Neural cell (in vitro differentiated cells): ENCODE data around the gene SLC32A1.

Experiments
- EP300 ChIP-seq: fragments of 450-650 bp; conservative IDR thresholded peaks from 2 replicates; pipeline ENCODE4 v1.6.1; 2014; ENCODE audit warnings: antibody characterized with exemption, mild to moderate bottlenecking, moderate library complexity; ENCODE audit not compliant: poor library complexity, severe bottlenecking
- EZH2 ChIP-seq: fragments of 200-600, 300-800 bp; shearing (Covaris generic), sonication (generic); IDR thresholded peaks from 2 replicates; pipeline ENCODE4 v1.6.1; 2014; ENCODE audit warnings: antibody characterized with exemption, low read length, borderline replicate concordance, mild to moderate bottlenecking; ENCODE audit not compliant: insufficient read depth, poor library complexity, severe bottlenecking
- MXI1 ChIP-seq: fragments of 450-650 bp; conservative IDR thresholded peaks from 2 replicates; pipeline ENCODE4 v1.6.1; 2014; ENCODE audit warnings: antibody characterized with exemption, mild to moderate bottlenecking; ENCODE audit not compliant: poor library complexity, severe bottlenecking
- POLR2AphosphoS5 ChIP-seq: IDR thresholded peaks from 2 replicates; pipeline ENCODE4 v1.6.1; 2012
- RAD21 ChIP-seq: fragments of 450-650 bp; conservative IDR thresholded peaks from 2 replicates; pipeline ENCODE4 v1.6.1; 2014; ENCODE audit warnings: antibody characterized with exemption, mild to moderate bottlenecking, moderate library complexity
- SMC3 ChIP-seq: fragments of 450-650 bp; conservative IDR thresholded peaks from 2 replicates; pipeline ENCODE4 v1.6.1; 2014; ENCODE audit warnings: antibody characterized with exemption, mild to moderate bottlenecking, moderate library complexity; ENCODE audit not compliant: poor library complexity
- TAF1 ChIP-seq: IDR thresholded peaks from 2 replicates; pipeline ENCODE4 v1.6.1; 2012; ENCODE audit warnings: low read depth
- TF ChIP-seq, protein P1 (sequence below): fragments of 450-650 bp; IDR thresholded peaks from 2 replicates; pipeline ENCODE4 v1.5.1; 2014; ENCODE audit warnings: antibody characterized with exemption, mild to moderate bottlenecking, moderate library complexity; ENCODE audit not compliant: poor library complexity, severe bottlenecking
- TF ChIP-seq, protein P2 (sequence below): IDR thresholded peaks from 2 replicates; pipeline ENCODE4 v1.6.1; 2012; ENCODE audit warnings: borderline replicate concordance

DNA sequence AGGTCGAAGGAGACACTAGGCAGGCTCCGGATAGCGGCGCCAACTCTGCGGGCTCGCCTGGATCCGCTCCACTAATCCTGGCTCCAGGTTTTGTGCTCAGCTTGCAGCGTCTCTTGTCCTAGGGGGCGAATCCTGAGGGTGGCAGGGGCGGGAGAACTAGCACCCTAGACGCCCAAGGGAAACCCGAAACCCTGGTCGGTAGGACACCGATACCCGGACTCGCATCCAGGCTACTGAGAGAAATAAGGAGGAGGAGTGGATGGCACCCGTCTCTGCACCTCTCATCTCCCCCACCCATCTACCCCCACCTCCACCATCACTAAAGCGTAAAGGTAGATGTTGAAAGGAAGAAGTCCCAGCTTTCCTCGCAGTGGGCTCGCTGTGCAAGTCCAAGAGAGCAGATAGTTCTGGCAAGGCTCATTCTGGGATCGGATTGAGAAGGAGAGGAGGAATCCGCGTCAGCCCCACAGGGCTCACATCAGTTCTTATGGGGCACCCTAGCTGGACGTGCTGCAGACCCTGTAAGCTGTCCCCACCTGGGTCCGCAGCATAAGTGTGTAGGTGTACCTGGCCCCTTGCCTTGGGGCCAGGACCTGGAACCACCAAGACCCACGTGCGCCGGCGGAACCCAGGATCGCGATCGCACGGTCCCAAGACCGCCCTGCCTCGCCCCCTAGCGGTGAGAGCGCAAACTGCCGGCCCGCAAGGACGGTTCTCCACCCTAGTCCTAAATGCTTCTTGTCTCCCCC is 6.9 kb downstream of the SLC32A1 start:
- no peak for TF ChIP-seq EZH2
- TF ChIP-seq, protein P1, sequence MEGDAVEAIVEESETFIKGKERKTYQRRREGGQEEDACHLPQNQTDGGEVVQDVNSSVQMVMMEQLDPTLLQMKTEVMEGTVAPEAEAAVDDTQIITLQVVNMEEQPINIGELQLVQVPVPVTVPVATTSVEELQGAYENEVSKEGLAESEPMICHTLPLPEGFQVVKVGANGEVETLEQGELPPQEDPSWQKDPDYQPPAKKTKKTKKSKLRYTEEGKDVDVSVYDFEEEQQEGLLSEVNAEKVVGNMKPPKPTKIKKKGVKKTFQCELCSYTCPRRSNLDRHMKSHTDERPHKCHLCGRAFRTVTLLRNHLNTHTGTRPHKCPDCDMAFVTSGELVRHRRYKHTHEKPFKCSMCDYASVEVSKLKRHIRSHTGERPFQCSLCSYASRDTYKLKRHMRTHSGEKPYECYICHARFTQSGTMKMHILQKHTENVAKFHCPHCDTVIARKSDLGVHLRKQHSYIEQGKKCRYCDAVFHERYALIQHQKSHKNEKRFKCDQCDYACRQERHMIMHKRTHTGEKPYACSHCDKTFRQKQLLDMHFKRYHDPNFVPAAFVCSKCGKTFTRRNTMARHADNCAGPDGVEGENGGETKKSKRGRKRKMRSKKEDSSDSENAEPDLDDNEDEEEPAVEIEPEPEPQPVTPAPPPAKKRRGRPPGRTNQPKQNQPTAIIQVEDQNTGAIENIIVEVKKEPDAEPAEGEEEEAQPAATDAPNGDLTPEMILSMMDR = peak; percentile 85
- TF ChIP-seq TAF1 = no peak
- TF ChIP-seq, protein P2, sequence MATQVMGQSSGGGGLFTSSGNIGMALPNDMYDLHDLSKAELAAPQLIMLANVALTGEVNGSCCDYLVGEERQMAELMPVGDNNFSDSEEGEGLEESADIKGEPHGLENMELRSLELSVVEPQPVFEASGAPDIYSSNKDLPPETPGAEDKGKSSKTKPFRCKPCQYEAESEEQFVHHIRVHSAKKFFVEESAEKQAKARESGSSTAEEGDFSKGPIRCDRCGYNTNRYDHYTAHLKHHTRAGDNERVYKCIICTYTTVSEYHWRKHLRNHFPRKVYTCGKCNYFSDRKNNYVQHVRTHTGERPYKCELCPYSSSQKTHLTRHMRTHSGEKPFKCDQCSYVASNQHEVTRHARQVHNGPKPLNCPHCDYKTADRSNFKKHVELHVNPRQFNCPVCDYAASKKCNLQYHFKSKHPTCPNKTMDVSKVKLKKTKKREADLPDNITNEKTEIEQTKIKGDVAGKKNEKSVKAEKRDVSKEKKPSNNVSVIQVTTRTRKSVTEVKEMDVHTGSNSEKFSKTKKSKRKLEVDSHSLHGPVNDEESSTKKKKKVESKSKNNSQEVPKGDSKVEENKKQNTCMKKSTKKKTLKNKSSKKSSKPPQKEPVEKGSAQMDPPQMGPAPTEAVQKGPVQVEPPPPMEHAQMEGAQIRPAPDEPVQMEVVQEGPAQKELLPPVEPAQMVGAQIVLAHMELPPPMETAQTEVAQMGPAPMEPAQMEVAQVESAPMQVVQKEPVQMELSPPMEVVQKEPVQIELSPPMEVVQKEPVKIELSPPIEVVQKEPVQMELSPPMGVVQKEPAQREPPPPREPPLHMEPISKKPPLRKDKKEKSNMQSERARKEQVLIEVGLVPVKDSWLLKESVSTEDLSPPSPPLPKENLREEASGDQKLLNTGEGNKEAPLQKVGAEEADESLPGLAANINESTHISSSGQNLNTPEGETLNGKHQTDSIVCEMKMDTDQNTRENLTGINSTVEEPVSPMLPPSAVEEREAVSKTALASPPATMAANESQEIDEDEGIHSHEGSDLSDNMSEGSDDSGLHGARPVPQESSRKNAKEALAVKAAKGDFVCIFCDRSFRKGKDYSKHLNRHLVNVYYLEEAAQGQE = no peak
- TF ChIP-seq RAD21 = peak; percentile 63
- peak; percentile 50 for TF ChIP-seq POLR2AphosphoS5
- peak; percentile 70 for TF ChIP-seq SMC3
- no peak for TF ChIP-seq EP300
- TF ChIP-seq MXI1 = peak; percentile 61
